OCI-LY7 (cell line): ENCODE data around the gene HAGHL. TPM values are rescaled to one million over a fixed set of nuclear protein-coding genes. Genes with fewer than 3 reads are reported as not detected.

Source experiments
- BruUV-seq: library from RNA; stranded (reverse); fragments of 400-500 nt; replicated peaks from 2 replicates; lab custom pipeline; 2021; lab: Mats Ljungman, UMichigan
- CTCF ChIA-PET: fragments of 300-600 bp; sonication (Branson Sonifier 250); formaldehyde crosslinking; loops from one replicate; lab custom pipeline; 2022; ENCODE audit warnings: antibody characterized with exemption; ENCODE audit not compliant: unreplicated experiment; lab: Charles Lee
- POLR2A ChIA-PET: fragments of 300-600 bp; sonication (Branson Sonifier 250); formaldehyde crosslinking; loops from one replicate; lab custom pipeline; 2022; ENCODE audit warnings: antibody characterized with exemption; lab: Charles Lee
- DNase-seq: peaks from one replicate; pipeline ENCODE4 v3.0.0-alpha.2; 2015; ENCODE audit warnings: low spot score
- H2AFZ ChIP-seq: fragments of 200-600 bp; sonication (generic), shearing (Covaris generic); 2 replicates; pipeline ENCODE4 v1.6.1; 2014; ENCODE audit warnings: mild to moderate bottlenecking, antibody characterized with exemption, low read length, moderate library complexity
- H3K27ac ChIP-seq: fragments of 200-600 bp; sonication (generic); 2 replicates; pipeline ENCODE4 v1.5.1; 2014; ENCODE audit warnings: mixed run types, low read depth, mild to moderate bottlenecking, moderate library complexity, low read length, inconsistent platforms; ENCODE audit not compliant: poor library complexity, severe bottlenecking
- H3K36me3 ChIP-seq: fragments of 200-600 bp; sonication (generic); 2 replicates; pipeline ENCODE4 v1.6.1; 2014; ENCODE audit warnings: mild to moderate bottlenecking, antibody characterized with exemption, low read length, moderate library complexity, mixed read lengths; ENCODE audit not compliant: insufficient read depth
- H3K4me1 ChIP-seq: fragments of 200-600 bp; sonication (generic); 2 replicates; pipeline ENCODE4 v1.5.1; 2014; ENCODE audit warnings: mild to moderate bottlenecking, low read length; ENCODE audit not compliant: insufficient read depth, poor library complexity, severe bottlenecking
- H3K4me2 ChIP-seq: fragments of 200-600 bp; sonication (generic); 2 replicates; pipeline ENCODE4 v1.6.1; 2014; ENCODE audit warnings: mild to moderate bottlenecking, low read length
- H3K4me3 ChIP-seq: fragments of 200-600 bp; sonication (generic); 2 replicates; pipeline ENCODE4 v1.5.1; 2014; ENCODE audit warnings: mild to moderate bottlenecking, low read depth, low read length; ENCODE audit not compliant: poor library complexity, severe bottlenecking
- H3K79me2 ChIP-seq: fragments of 200-600 bp; sonication (generic); 2 replicates; pipeline ENCODE4 v1.6.1; 2016; ENCODE audit warnings: low read depth, mild to moderate bottlenecking, low read length, moderate library complexity, mixed read lengths; ENCODE audit not compliant: insufficient read depth
- H3K9me2 ChIP-seq: fragments of 200-600 bp; sonication (generic); 2 replicates; pipeline ENCODE4 v1.6.1; 2016; ENCODE audit warnings: mild to moderate bottlenecking, low read length, mixed read lengths; ENCODE audit not compliant: insufficient read depth
- H3K9me3 ChIP-seq: fragments of 200-600 bp; sonication (generic); 2 replicates; pipeline ENCODE4 v1.6.1; 2014; ENCODE audit warnings: mild to moderate bottlenecking, mixed run types, low read length, mixed read lengths
- H4K20me1 ChIP-seq: fragments of 200-600 bp; sonication (generic); 2 replicates; pipeline ENCODE4 v1.6.1; 2014; ENCODE audit warnings: mild to moderate bottlenecking, antibody characterized with exemption, low read length, moderate library complexity, mixed read lengths; ENCODE audit not compliant: insufficient read depth
- CTCF ChIP-seq: fragments of 200-600 bp; sonication (generic); conservative IDR thresholded peaks from 2 replicates; pipeline ENCODE4 v1.5.1; 2014; ENCODE audit warnings: mild to moderate bottlenecking, antibody characterized with exemption, low read length, moderate library complexity, mixed read lengths
- EZH2phosphoT487 ChIP-seq: fragments of 200-600 bp; sonication (generic); IDR thresholded peaks from 2 replicates; pipeline ENCODE4 v1.6.1; 2018; ENCODE audit warnings: low read depth, borderline replicate concordance, mild to moderate bottlenecking, mixed run types, antibody characterized with exemption, low read length, moderate library complexity, mixed read lengths
- intact Hi-C: fragments of 100-400 bp; cut with micrococcal nuclease; formaldehyde crosslinking; loops from one replicate; pipeline ENCODE4 v1.10.0; 2022; ENCODE audit not compliant: unreplicated experiment
- total RNA-seq, 2 experiments: library from RNA; depleted of rRNA in 1 of 2; stranded (reverse); fragments of >200 nt in 1 of 2; shearing (Covaris generic) in 1 of 2; gene quantifications; 2 replicates each; pipeline ENCODE4 v1.2.3, GENCODE V29; 2014 to 2022

Gene HAGHL
- total RNA-seq, 2 experiments from 2014 or later, result 30.8 to 57.9 TPM

- POLR2A ChIA-PET, result no interaction called here
- no peak overlapping the region for H3K4me2 ChIP-seq
- no peaks in the 10 kb centered on the region for H3K9me3 ChIP-seq
- no peaks in the 10 kb centered on the region for H3K36me3 ChIP-seq
- no peak for TF ChIP-seq EZH2phosphoT487
- no peaks in the 10 kb centered on the region for H3K4me1 ChIP-seq
- no peaks in the 10 kb centered on the region for H3K9me2 ChIP-seq
- no peak for DNase-seq
- CTCF ChIA-PET, result no interaction called here
- no TSS peak for BruUV-seq
- no peak overlapping the region for H2AFZ ChIP-seq
- H3K27ac ChIP-seq, result no peak overlapping the region
- H3K79me2 ChIP-seq, result no peaks in the 10 kb centered on the region
- no peak overlapping the region for H3K4me3 ChIP-seq
- H4K20me1 ChIP-seq, result no peaks in the 10 kb centered on the region
- intact Hi-C loops, result no loop called here
These were observed 39.3 kb downstream of the HAGHL start for GRCh38 chr16:766008-766819.

GRCh38 chr16:766820-767640 is 40.1 kb downstream of the HAGHL start:
- Histone ChIP-seq H4K20me1 (no peaks in the 10 kb centered on the region), H3K79me2 (no peaks in the 10 kb centered on the region), H3K27ac (no peak overlapping the region), H3K4me2 (no peak overlapping the region), H3K9me3 (no peaks in the 10 kb centered on the region), H3K36me3 (no peaks in the 10 kb centered on the region), H3K4me3 (no peak overlapping the region), H3K9me2 (no peaks in the 10 kb centered on the region), H2AFZ (no peak overlapping the region), H3K4me1 (no peaks in the 10 kb centered on the region)
- BruUV-seq, result no TSS peak
- TF ChIP-seq CTCF, result no peak
- no peak for TF ChIP-seq EZH2phosphoT487
- POLR2A ChIA-PET, result no interaction called here
- no peak for DNase-seq
- CTCF ChIA-PET, result no interaction called here
- intact Hi-C loops, result no loop called here

- Histone ChIP-seq H3K4me1 (no peaks in the 10 kb centered on the region), H2AFZ (no peak overlapping the region), H3K4me3 (no peak overlapping the region), H3K9me2 (no peaks in the 10 kb centered on the region), H3K4me2 (no peak overlapping the region), H3K27ac (no peak overlapping the region), H4K20me1 (no peaks in the 10 kb centered on the region), H3K36me3 (no peaks in the 10 kb centered on the region), H3K9me3 (no peaks in the 10 kb centered on the region), H3K79me2 (no peaks in the 10 kb centered on the region)
- no peak for DNase-seq
- intact Hi-C loops, result no loop called here
- no peak for TF ChIP-seq CTCF
- ChIA-PET POLR2A (no interaction called here), CTCF (no interaction called here)
- BruUV-seq, result no TSS peak
These were observed 40.9 kb downstream of the HAGHL start for GRCh38 chr16:767743-768235.
